ENCODE data around the gene NDUFAB1. TPM values are rescaled to one million over a fixed set of nuclear protein-coding genes. Genes with fewer than 3 reads are reported as not detected.

NDUFAB1 gene
- 100 to 1,000 TPM; 105 to 335 (median 268) TPM for polyA plus RNA-seq
- long read RNA-seq, donor 1, result 0 reads
- long read RNA-seq, donor 2, transcript NDUFAB1-201 (5 exons, 717 nt), result major isoform, 37 of 37 reads
- long read RNA-seq, donor 2, partial matches to known transcripts, result 0 of 37 reads
- long read RNA-seq, donor 2, other reads (novel, unspliced or antisense), result 0 of 37 reads
- long read RNA-seq, donor 3, transcript NDUFAB1-201 (5 exons, 717 nt), result major isoform, 79 of 101 reads
- long read RNA-seq, donor 3, partial matches to known transcripts, result 18 of 101 reads
- long read RNA-seq, donor 3, other reads (novel, unspliced or antisense), result 0 of 101 reads
- long read RNA-seq, donor 4, partial matches to known transcripts, result 0 of 2 reads
- long read RNA-seq, donor 4, other reads (novel, unspliced or antisense), result 0 of 2 reads
- long read RNA-seq, donor 5, transcript NDUFAB1-201 (5 exons, 717 nt), result major isoform, 31 of 37 reads
- long read RNA-seq, donor 5, partial matches to known transcripts, result 5 of 37 reads
- long read RNA-seq, donor 5, other reads (novel, unspliced or antisense), result 0 of 37 reads
- long read RNA-seq, donor 6, transcript NDUFAB1-201 (5 exons, 717 nt), result major isoform, 76 of 78 reads
- long read RNA-seq, donor 6, partial matches to known transcripts, result 0 of 78 reads
- long read RNA-seq, donor 6, other reads (novel, unspliced or antisense), result 0 of 78 reads
- long read RNA-seq, donor 7, transcript NDUFAB1-201 (5 exons, 717 nt), result major isoform, 389 of 462 reads
- long read RNA-seq, donor 7, partial matches to known transcripts, result 68 of 462 reads
- long read RNA-seq, donor 7, other reads (novel, unspliced or antisense), result 0 of 462 reads
- long read RNA-seq, donor 8, transcript NDUFAB1-201 (5 exons, 717 nt), result major isoform, 10 of 10 reads
- long read RNA-seq, donor 8, partial matches to known transcripts, result 0 of 10 reads
- long read RNA-seq, donor 8, other reads (novel, unspliced or antisense), result 0 of 10 reads
- long read RNA-seq, donor 9, transcript NDUFAB1-201 (5 exons, 717 nt), result major isoform, 18 of 18 reads
- long read RNA-seq, donor 9, partial matches to known transcripts, result 0 of 18 reads
- long read RNA-seq, donor 9, other reads (novel, unspliced or antisense), result 0 of 18 reads
- long read RNA-seq, donor 10, transcript NDUFAB1-201 (5 exons, 717 nt), result major isoform, 62 of 84 reads
- long read RNA-seq, donor 10, partial matches to known transcripts, result 20 of 84 reads
- long read RNA-seq, donor 10, other reads (novel, unspliced or antisense), result 0 of 84 reads

GRCh38 chr16:23595951-23596720 is at the start of gene NDUFAB1:
TSS of gene NDUFAB1 (minus strand) at chr16:23596316. CDS start at chr16:23596290, 26 bp downstream.
- Histone ChIP-seq H3K9me3 (ENCODE audit: control insufficient read depth in 2 of 2, insufficient read depth in 1 of 2, low read depth in 1 of 2, low read length in 1 of 2) (no peaks in the 10 kb centered on the region), H3K4me3 (ENCODE audit: low read depth in 1 of 3, low read length in 3 of 3) (peak within 1 kb of the TSS; percentile 88 to 99 (median 95)), H3K27me3 (ENCODE audit: control insufficient read depth in 3 of 3, insufficient read depth in 3 of 3, low read length in 3 of 3) (no peaks in the 10 kb centered on the region), H3K4me1 (ENCODE audit: control insufficient read depth in 3 of 3, insufficient read depth in 2 of 3, low read depth in 1 of 3, low read length in 2 of 3) (peaks cover 0 to 6% (median 0%) of the 10 kb centered on the region in 3 donors), H3K27ac (ENCODE audit: low read depth in 1 of 3, low read length in 2 of 3) (peak within 1 kb of the TSS; percentile 33 to 72 (median 45)), H3K36me3 (ENCODE audit: control insufficient read depth in 3 of 3, insufficient read depth in 2 of 3, low read depth in 1 of 3, low read length in 3 of 3) (peaks cover 0 to 24% (median 9%) of the 10 kb centered on the region in 3 donors)
- FAIRE-seq (no peak), DNase-seq (peak; percentile 89 to 96)
- WGBS, 3 donors, result 0 to 2% (median 1%) methylated on average over 59 to 67 of the region's 67 CpGs

- Histone ChIP-seq H3K27ac (ENCODE audit: low read depth in 1 of 3, low read length in 2 of 3) (no peak overlapping the region), H3K36me3 (ENCODE audit: control insufficient read depth in 3 of 3, insufficient read depth in 2 of 3, low read depth in 1 of 3, low read length in 3 of 3) (peaks cover 0 to 23% (median 5%) of the 10 kb centered on the region in 3 donors), H3K4me3 (ENCODE audit: low read depth in 1 of 3, low read length in 3 of 3) (peak overlapping the region in 2 of 3 donors; percentile 96 to 99), H3K27me3 (ENCODE audit: control insufficient read depth in 3 of 3, insufficient read depth in 3 of 3, low read length in 3 of 3) (no peaks in the 10 kb centered on the region), H3K9me3 (ENCODE audit: control insufficient read depth in 2 of 2, insufficient read depth in 1 of 2, low read depth in 1 of 2, low read length in 1 of 2) (no peaks in the 10 kb centered on the region), H3K4me1 (ENCODE audit: control insufficient read depth in 3 of 3, insufficient read depth in 2 of 3, low read depth in 1 of 3, low read length in 2 of 3) (peaks cover 0 to 4% (median 3%) of the 10 kb centered on the region in 3 donors)
- 64 to 75% (median 75%) methylated on average over 14 of the region's 14 CpGs for WGBS, 3 donors
- no peak for FAIRE-seq
- peak in 1 of 2 donors; percentile 2 for DNase-seq
Observed at GRCh38 chr16:23642246-23642774, 46.2 kb upstream of the NDUFAB1 start.

- no peak for FAIRE-seq
- Histone ChIP-seq H3K9me3 (ENCODE audit: control insufficient read depth in 2 of 2, insufficient read depth in 1 of 2, low read depth in 1 of 2, low read length in 1 of 2) (no peaks in the 10 kb centered on the region), H3K36me3 (ENCODE audit: control insufficient read depth in 3 of 3, insufficient read depth in 2 of 3, low read depth in 1 of 3, low read length in 3 of 3) (peaks cover 0 to 24% (median 6%) of the 10 kb centered on the region in 3 donors), H3K4me3 (ENCODE audit: low read depth in 1 of 3, low read length in 3 of 3) (peak within 1 kb of the TSS; percentile 96 to 99 (median 99)), H3K27me3 (ENCODE audit: control insufficient read depth in 3 of 3, insufficient read depth in 3 of 3, low read length in 3 of 3) (no peaks in the 10 kb centered on the region), H3K27ac (ENCODE audit: low read depth in 1 of 3, low read length in 2 of 3) (peak within 1 kb of the TSS; percentile 71 to 96 (median 83)), H3K4me1 (ENCODE audit: control insufficient read depth in 3 of 3, insufficient read depth in 2 of 3, low read depth in 1 of 3, low read length in 2 of 3) (peaks cover 0 to 4% (median 3%) of the 10 kb centered on the region in 3 donors)
- DNase-seq, result peak; percentile 96 to 97
- 0% methylated on average over 60 to 64 of the region's 64 CpGs for WGBS, 3 donors
Observed at GRCh38 chr16:23640931-23641765, 45.0 kb upstream of the NDUFAB1 start, which contains the start of the genes DCTN5 and PALB2. TSS of gene DCTN5 (plus strand) at chr16:23641466. CDS start at chr16:23641543, 77 bp downstream. TSS of gene PALB2 (minus strand) at chr16:23641310. CDS start at chr16:23641157, 153 bp downstream.

- Histone ChIP-seq H3K27ac (ENCODE audit: low read depth in 1 of 3, low read length in 2 of 3) (peak overlapping the region; percentile 71 to 96 (median 83)), H3K27me3 (ENCODE audit: control insufficient read depth in 3 of 3, insufficient read depth in 3 of 3, low read length in 3 of 3) (no peaks in the 10 kb centered on the region), H3K4me3 (ENCODE audit: low read depth in 1 of 3, low read length in 3 of 3) (peak overlapping the region; percentile 96 to 99 (median 99)), H3K9me3 (ENCODE audit: control insufficient read depth in 2 of 2, insufficient read depth in 1 of 2, low read depth in 1 of 2, low read length in 1 of 2) (no peaks in the 10 kb centered on the region), H3K36me3 (ENCODE audit: control insufficient read depth in 3 of 3, insufficient read depth in 2 of 3, low read depth in 1 of 3, low read length in 3 of 3) (peaks cover 0 to 24% (median 8%) of the 10 kb centered on the region in 3 donors), H3K4me1 (ENCODE audit: control insufficient read depth in 3 of 3, insufficient read depth in 2 of 3, low read depth in 1 of 3, low read length in 2 of 3) (peaks cover 0 to 4% (median 3%) of the 10 kb centered on the region in 3 donors)
- DNase-seq (no peak), FAIRE-seq (no peak)
- 1 to 2% (median 1%) methylated on average over 8 of the region's 8 CpGs for WGBS, 3 donors
Observed at GRCh38 chr16:23640615-23640930, 44.5 kb upstream of the NDUFAB1 start.

- FAIRE-seq (no peak), DNase-seq (no peak)
- no peaks in the 10 kb centered on the region for H3K4me1 ChIP-seq (ENCODE audit: control insufficient read depth in 3 of 3, insufficient read depth in 2 of 3, low read depth in 1 of 3, low read length in 2 of 3)
- H3K27ac ChIP-seq (ENCODE audit: low read depth in 1 of 3, low read length in 2 of 3), result no peak overlapping the region
- no peaks in the 10 kb centered on the region for H3K9me3 ChIP-seq (ENCODE audit: control insufficient read depth in 2 of 2, insufficient read depth in 1 of 2, low read depth in 1 of 2, low read length in 1 of 2)
- H3K36me3 ChIP-seq (ENCODE audit: control insufficient read depth in 3 of 3, insufficient read depth in 2 of 3, low read depth in 1 of 3, low read length in 3 of 3), result peaks cover 0 to 13% (median 12%) of the 10 kb centered on the region in 3 donors
- H3K4me3 ChIP-seq (ENCODE audit: low read depth in 1 of 3, low read length in 3 of 3), result no peak overlapping the region
- H3K27me3 ChIP-seq (ENCODE audit: control insufficient read depth in 3 of 3, insufficient read depth in 3 of 3, low read length in 3 of 3), result no peaks in the 10 kb centered on the region
Observed at GRCh38 chr16:23635958-23636357, 39.8 kb upstream of the NDUFAB1 start.

- Histone ChIP-seq H3K4me3 (ENCODE audit: low read depth in 1 of 3, low read length in 3 of 3) (no peak overlapping the region), H3K27me3 (ENCODE audit: control insufficient read depth in 3 of 3, insufficient read depth in 3 of 3, low read length in 3 of 3) (no peaks in the 10 kb centered on the region), H3K27ac (ENCODE audit: low read depth in 1 of 3, low read length in 2 of 3) (no peak overlapping the region), H3K4me1 (ENCODE audit: control insufficient read depth in 3 of 3, insufficient read depth in 2 of 3, low read depth in 1 of 3, low read length in 2 of 3) (no peaks in the 10 kb centered on the region), H3K9me3 (ENCODE audit: control insufficient read depth in 2 of 2, insufficient read depth in 1 of 2, low read depth in 1 of 2, low read length in 1 of 2) (no peaks in the 10 kb centered on the region), H3K36me3 (ENCODE audit: control insufficient read depth in 3 of 3, insufficient read depth in 2 of 3, low read depth in 1 of 3, low read length in 3 of 3) (peaks cover 6 to 17% (median 13%) of the 10 kb centered on the region in 3 donors)
- FAIRE-seq (no peak), DNase-seq (no peak)
- WGBS, 3 donors, result 93 to 96% (median 94%) methylated on average over 4 of the region's 4 CpGs
Observed at GRCh38 chr16:23634461-23635036, 38.4 kb upstream of the NDUFAB1 start.

All from small intestine (tissue), 16 donors.